DMS53 (cell line): ENCODE data around the gene SULT2A1.
"Not testable (repeated sequence)": the region's sequence is repeated elsewhere in the genome, so short reads cannot be mapped to it uniquely, and the experiment has no call there.

Source experiments
- DNase-seq: peaks from one replicate; lab custom pipeline; 2025; lab: John Stamatoyannopoulos, UW

Gene SULT2A1

GRCh38 chr19:47886010-47886559 is at the start of gene SULT2A1:
TSS of gene SULT2A1 (minus strand) at chr19:47886315. CDS start at chr19:47886257, 58 bp downstream.
- DNase-seq = no peak

- DNase-seq = not testable (repeated sequence)
These were observed 42.5 kb upstream of the SULT2A1 start for GRCh38 chr19:47928581-47928980.

- DNase-seq = not testable (repeated sequence)
These were observed 34.0 kb upstream of the SULT2A1 start for GRCh38 chr19:47920107-47920506.

GRCh38 chr19:47910191-47910590 is 24.1 kb upstream of the SULT2A1 start:
- not testable (repeated sequence) for DNase-seq

GRCh38 chr19:47909350-47909749 is 23.2 kb upstream of the SULT2A1 start:
- not testable (repeated sequence) for DNase-seq

- no peak for DNase-seq
These were observed 15.3 kb upstream of the SULT2A1 start for GRCh38 chr19:47901370-47901769.

- no peak for DNase-seq
These were observed 13.2 kb upstream of the SULT2A1 start for GRCh38 chr19:47899335-47899734.

GRCh38 chr19:47897861-47898260 is 11.7 kb upstream of the SULT2A1 start:
- DNase-seq = no peak

GRCh38 chr19:47896773-47897172 is 10.7 kb upstream of the SULT2A1 start:
- no peak for DNase-seq

- no peak for DNase-seq
These were observed 9.9 kb upstream of the SULT2A1 start for GRCh38 chr19:47896019-47896418.

- no peak for DNase-seq
These were observed 9.2 kb upstream of the SULT2A1 start for GRCh38 chr19:47895165-47895782.

- DNase-seq = no peak
These were observed 6.0 kb upstream of the SULT2A1 start for GRCh38 chr19:47891923-47892666.

- no peak for DNase-seq
These were observed 5.5 kb upstream of the SULT2A1 start for GRCh38 chr19:47891622-47891922.

- no peak for DNase-seq
These were observed 4.9 kb upstream of the SULT2A1 start for GRCh38 chr19:47890865-47891621.

GRCh38 chr19:47885067-47885463 is 1.1 kb downstream of the SULT2A1 start:
- no peak for DNase-seq

- DNase-seq = no peak
These were observed 3.2 kb downstream of the SULT2A1 start for GRCh38 chr19:47882890-47883289.

- no peak for DNase-seq
These were observed 4.4 kb downstream of the SULT2A1 start for GRCh38 chr19:47881757-47882156.

GRCh38 chr19:47879385-47879784 is 6.7 kb downstream of the SULT2A1 start:
- DNase-seq = not testable (repeated sequence)

- no peak for DNase-seq
These were observed 7.2 kb downstream of the SULT2A1 start for GRCh38 chr19:47878906-47879305.

- no peak for DNase-seq
These were observed 20.9 kb downstream of the SULT2A1 start for GRCh38 chr19:47865166-47865565.

- DNase-seq = peak; percentile 77
These were observed 22.6 kb downstream of the SULT2A1 start for GRCh38 chr19:47863514-47863936.

- DNase-seq = no peak
These were observed 24.5 kb downstream of the SULT2A1 start for GRCh38 chr19:47861630-47862029.
